KMS-11 (cell line): Measurements from ENCODE around the gene ENTPD6.

ENCODE experiments used
- H2AFZ ChIP-seq: fragments of 200-600 bp; sonication (generic); 2 replicates; pipeline ENCODE4 v1.6.1; 2016; ENCODE audit warnings: antibody characterized with exemption, mixed run types, low read depth
- H3K27ac ChIP-seq: fragments of 200-600 bp; sonication (generic); 2 replicates; pipeline ENCODE4 v1.6.1; 2016; ENCODE audit warnings: mild to moderate bottlenecking, mixed run types
- H3K27me3 ChIP-seq: fragments of 200-600 bp; sonication (generic); 2 replicates; pipeline ENCODE4 v1.6.1; 2017; ENCODE audit warnings: mild to moderate bottlenecking, low read depth, mixed run types, moderate library complexity; ENCODE audit not compliant: insufficient read depth
- H3K36me3 ChIP-seq: fragments of 200-600 bp; sonication (generic); 2 replicates; pipeline ENCODE4 v1.6.1; 2017; ENCODE audit warnings: mild to moderate bottlenecking, mixed run types; ENCODE audit not compliant: insufficient read depth
- H3K4me1 ChIP-seq: fragments of 200-600 bp; sonication (generic); 2 replicates; pipeline ENCODE4 v1.6.1; 2016; ENCODE audit warnings: mild to moderate bottlenecking, low read depth, mixed run types; ENCODE audit not compliant: poor library complexity, severe bottlenecking
- H3K4me2 ChIP-seq: fragments of 200-600 bp; sonication (generic); 2 replicates; pipeline ENCODE4 v1.7.0; 2016; ENCODE audit warnings: mild to moderate bottlenecking, mixed run types
- H3K4me3 ChIP-seq: fragments of 200-600 bp; sonication (generic); IDR thresholded peaks from 2 replicates; pipeline ENCODE4 v1.6.1; 2017; ENCODE audit warnings: low read depth, low read length, mixed read lengths; ENCODE audit not compliant: insufficient read depth
- H3K79me2 ChIP-seq: fragments of 200-600 bp; sonication (generic); 2 replicates; pipeline ENCODE4 v1.6.1; 2016; ENCODE audit warnings: low read depth, mixed run types; ENCODE audit not compliant: insufficient read depth
- H3K9ac ChIP-seq: fragments of 200-600 bp; sonication (generic); 2 replicates; pipeline ENCODE4 v1.6.1; 2016; ENCODE audit warnings: mild to moderate bottlenecking, mixed run types
- H4K20me1 ChIP-seq: fragments of 200-600 bp; sonication (generic); 2 replicates; pipeline ENCODE4 v1.6.1; 2016; ENCODE audit warnings: mild to moderate bottlenecking, mixed run types; ENCODE audit not compliant: insufficient read depth
- TF ChIP-seq, protein P1 (sequence below): fragments of 200-600 bp; sonication (generic); conservative IDR thresholded peaks from 2 replicates; pipeline ENCODE4 v1.6.1; 2017; ENCODE audit warnings: low read depth, mild to moderate bottlenecking, antibody characterized with exemption, low read length, moderate library complexity, mixed read lengths

The ENTPD6 gene

DNA sequence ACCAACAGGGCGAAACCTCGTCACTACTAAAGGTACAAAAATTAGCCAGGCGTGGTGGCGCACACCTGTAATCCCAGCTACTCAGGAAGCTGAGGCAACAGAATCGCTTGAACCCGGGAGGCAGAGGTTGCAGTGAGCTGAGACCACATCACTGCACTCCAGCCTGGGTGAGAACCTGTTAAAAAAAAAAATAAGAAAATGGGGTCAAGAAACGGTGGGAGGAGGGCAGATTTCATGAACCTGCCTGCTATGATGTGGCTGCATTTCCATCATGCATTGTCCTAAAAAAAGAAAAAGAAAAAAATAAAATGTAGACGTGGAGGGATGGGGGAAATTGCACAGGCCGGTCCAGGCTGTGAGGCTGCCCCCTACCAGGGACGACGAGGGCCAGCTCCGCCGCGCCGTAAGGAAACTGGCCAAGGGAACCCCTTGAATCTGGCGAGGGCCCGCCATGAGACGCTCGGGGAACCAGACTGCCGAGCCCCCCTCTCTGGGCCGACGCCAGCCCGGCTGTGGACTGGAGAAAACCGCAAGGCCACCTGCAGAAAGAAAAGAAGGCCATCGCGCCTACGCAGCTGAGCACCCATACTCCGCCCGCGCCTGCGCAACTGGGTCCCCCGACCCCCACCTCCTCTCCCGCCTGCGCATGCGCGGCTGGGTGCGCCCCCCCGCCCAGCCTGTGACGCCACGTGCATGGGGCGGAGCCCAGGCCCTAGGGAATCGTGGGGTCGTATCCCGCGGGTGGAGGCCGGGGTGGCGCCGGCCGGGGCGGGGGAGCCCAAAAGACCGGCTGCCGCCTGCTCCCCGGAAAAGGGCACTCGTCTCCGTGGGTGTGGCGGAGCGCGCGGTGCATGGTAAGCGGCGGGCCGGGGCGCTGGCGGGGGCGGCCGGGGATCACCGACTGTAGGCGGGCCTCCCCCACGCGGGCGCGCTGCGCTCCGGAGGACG, at the start of gene ENTPD6:
Gene ENTPD6 (plus strand): TSS at position 699 of the 948 bp plus-strand sequence. CDS start 10,825 bp downstream, outside the sequence.
- Histone ChIP-seq H4K20me1 (no peaks in the 10 kb centered on the region), H3K4me3 (no peak within 1 kb of the TSS), H3K4me2 (peak within 1 kb of the TSS; percentile 73), H3K27me3 (no peaks in the 10 kb centered on the region), H3K36me3 (no peaks in the 10 kb centered on the region), H3K9ac (peak within 1 kb of the TSS; percentile 62), H3K79me2 (peaks cover 28% of the 10 kb centered on the region), H2AFZ (peak within 1 kb of the TSS; percentile 67), H3K27ac (peak within 1 kb of the TSS; percentile 73), H3K4me1 (peaks cover 33% of the 10 kb centered on the region)
- TF ChIP-seq, protein P1, sequence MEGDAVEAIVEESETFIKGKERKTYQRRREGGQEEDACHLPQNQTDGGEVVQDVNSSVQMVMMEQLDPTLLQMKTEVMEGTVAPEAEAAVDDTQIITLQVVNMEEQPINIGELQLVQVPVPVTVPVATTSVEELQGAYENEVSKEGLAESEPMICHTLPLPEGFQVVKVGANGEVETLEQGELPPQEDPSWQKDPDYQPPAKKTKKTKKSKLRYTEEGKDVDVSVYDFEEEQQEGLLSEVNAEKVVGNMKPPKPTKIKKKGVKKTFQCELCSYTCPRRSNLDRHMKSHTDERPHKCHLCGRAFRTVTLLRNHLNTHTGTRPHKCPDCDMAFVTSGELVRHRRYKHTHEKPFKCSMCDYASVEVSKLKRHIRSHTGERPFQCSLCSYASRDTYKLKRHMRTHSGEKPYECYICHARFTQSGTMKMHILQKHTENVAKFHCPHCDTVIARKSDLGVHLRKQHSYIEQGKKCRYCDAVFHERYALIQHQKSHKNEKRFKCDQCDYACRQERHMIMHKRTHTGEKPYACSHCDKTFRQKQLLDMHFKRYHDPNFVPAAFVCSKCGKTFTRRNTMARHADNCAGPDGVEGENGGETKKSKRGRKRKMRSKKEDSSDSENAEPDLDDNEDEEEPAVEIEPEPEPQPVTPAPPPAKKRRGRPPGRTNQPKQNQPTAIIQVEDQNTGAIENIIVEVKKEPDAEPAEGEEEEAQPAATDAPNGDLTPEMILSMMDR, result no peak

- Histone ChIP-seq H3K27ac (no peak overlapping the region), H2AFZ (no peak overlapping the region), H3K4me1 (no peaks in the 10 kb centered on the region), H4K20me1 (no peaks in the 10 kb centered on the region), H3K27me3 (no peaks in the 10 kb centered on the region), H3K36me3 (no peaks in the 10 kb centered on the region), H3K4me3 (no peak overlapping the region), H3K79me2 (no peaks in the 10 kb centered on the region), H3K4me2 (no peak overlapping the region), H3K9ac (no peak overlapping the region)
- TF ChIP-seq, protein P1, result no peak
Observed at GRCh38 chr20:25146976-25147375, 48.5 kb upstream of the ENTPD6 start.

DNA sequence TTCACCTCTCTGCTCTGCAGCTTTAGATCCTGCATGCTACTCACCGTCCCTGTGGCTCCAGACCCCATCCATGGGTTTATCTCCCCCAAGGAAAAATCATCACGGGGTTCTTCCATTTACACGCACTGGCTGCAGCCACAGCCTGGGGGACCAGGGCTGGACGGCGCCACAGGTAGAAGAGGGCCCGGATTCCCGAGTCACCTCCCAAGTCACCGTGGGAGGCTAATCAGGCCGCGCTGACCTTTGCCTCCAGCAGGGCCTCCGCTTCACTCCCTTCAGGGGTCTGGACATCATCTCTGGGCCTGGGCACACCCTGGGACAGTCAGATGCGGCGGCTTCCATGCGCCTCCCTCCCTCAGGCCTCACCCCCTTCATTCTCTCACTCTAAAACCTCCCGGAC, 47.8 kb upstream of the ENTPD6 start:
- H3K4me1 ChIP-seq, result no peaks in the 10 kb centered on the region
- no peak overlapping the region for H2AFZ ChIP-seq
- H3K79me2 ChIP-seq, result no peaks in the 10 kb centered on the region
- no peak overlapping the region for H3K27ac ChIP-seq
- no peak overlapping the region for H3K4me2 ChIP-seq
- TF ChIP-seq, protein P1, result no peak
- H3K4me3 ChIP-seq, result no peak overlapping the region
- H3K9ac ChIP-seq, result no peak overlapping the region
- H4K20me1 ChIP-seq, result no peaks in the 10 kb centered on the region
- H3K36me3 ChIP-seq, result no peaks in the 10 kb centered on the region
- H3K27me3 ChIP-seq, result no peaks in the 10 kb centered on the region

DNA sequence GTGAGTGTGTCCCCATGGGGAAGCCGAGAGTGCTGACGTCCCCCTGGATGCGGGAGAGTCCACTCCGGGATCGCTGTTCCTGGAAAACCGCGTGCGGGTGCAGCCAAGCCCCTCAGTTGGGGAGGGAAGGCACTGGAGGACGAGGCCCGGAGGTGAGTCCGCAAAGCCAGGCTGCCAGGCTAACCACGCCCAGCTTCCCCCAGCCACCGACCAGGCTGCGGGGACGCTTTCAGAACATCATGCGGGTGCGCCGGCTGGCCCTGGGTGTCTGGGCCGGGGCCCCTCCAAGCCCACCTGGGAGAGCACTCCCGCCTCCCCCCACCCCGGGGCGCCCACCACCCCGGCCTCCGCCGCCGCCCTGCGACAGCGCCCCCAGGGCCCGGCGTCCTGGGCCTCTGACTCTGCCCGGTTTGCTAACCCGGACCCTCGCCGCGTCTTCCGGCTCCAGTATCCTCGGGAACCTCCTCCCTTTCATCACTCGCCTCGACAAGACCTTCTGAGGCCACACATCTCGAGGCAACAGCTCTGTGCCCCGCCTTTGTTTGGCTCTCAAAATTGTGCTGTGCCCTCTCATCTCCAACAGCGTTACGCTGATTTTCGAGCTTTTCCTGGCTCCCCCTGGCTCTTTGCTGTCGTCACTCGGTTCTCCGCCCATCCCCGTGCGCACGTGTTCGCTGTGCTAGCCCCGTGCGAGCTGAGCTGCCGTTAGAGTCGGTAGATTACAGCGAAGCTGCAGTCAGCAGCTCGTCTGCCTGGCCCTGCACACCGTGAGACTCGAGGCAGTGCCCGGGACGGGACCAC, 47.1 kb upstream of the ENTPD6 start:
- Histone ChIP-seq H3K4me3 (no peak overlapping the region), H4K20me1 (no peaks in the 10 kb centered on the region), H3K4me1 (no peaks in the 10 kb centered on the region), H3K4me2 (no peak overlapping the region), H3K27ac (no peak overlapping the region), H3K27me3 (no peaks in the 10 kb centered on the region), H3K79me2 (no peaks in the 10 kb centered on the region), H3K9ac (no peak overlapping the region), H2AFZ (no peak overlapping the region), H3K36me3 (no peaks in the 10 kb centered on the region)
- TF ChIP-seq, protein P1, result no peak
